HG03280 (cell line): ENCODE results near the gene FABP1.

Experiments
- ATAC-seq: cut with Tn5 transposase; IDR thresholded peaks from one replicate; pipeline ENCODE4 v1.9.1; 2021; ENCODE audit warnings: mild to moderate bottlenecking, moderate library complexity; ENCODE audit not compliant: unreplicated experiment

FABP1 gene

DNA sequence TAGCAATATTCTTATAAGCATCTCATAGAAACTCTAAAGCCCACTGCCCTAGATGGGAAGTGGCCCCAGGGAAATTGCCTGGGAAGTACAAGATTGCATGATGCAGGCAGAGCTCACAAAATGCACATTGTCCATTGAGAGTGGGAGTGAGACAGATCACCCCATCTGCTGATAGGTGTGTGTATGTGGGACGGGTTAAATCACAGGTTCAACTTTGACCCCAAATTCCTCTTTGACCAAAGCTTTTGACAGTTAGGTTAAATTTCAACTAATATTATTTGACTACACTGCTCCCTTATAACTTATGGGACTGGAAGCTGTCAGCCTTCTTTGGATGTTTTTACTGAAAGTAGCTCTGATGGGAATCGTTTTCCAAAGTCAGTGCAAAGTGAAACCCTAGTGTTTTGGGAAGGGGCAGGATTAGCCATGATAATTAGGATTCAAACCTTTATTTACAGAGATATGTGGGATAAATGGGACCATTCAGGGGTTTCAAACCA lies 11.4 kb upstream of the FABP1 start:
- no peak for ATAC-seq

- no peak for ATAC-seq
Measured at GRCh38 chr2:88137833-88138232, 10.0 kb upstream of the FABP1 start.

DNA sequence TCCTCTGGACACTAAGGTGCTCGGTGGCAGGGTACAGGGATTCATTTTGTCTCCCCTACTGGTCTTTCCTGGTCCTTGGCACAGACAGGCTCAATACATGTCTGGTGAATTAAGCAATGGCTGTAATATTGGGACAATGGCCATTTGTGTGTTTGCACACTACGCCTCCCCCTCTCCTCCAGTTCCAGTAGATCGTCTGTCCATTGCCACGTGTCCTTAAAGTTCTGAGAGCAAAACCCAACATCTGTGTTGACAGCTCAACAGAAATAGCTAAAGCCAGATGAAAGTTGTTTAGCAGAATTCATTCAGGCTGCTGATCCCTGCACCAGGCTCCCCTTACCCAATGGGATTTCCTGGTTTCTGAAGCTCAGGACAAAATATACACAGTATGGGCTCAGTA lies 9.0 kb upstream of the FABP1 start:
- ATAC-seq: no peak

DNA sequence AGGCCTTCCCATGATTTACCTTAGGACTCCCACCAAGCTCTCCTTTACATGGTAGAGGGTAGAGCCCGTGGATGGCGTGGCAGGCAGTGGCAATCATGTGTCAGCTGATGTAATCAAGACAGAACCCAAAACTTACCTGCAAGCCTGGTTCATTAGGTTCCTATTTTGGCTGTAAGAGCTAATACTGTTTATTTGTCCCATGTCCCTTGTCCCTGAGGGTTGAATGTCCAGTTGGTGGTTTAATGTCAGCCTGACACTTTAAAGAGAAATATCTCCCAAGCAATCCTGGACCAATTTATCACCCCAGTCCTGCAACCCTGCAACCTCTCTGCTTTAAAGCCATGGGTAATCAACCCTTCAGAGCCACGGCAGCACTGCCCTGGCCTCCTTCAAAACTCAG lies 6.0 kb upstream of the FABP1 start:
- no peak for ATAC-seq

DNA sequence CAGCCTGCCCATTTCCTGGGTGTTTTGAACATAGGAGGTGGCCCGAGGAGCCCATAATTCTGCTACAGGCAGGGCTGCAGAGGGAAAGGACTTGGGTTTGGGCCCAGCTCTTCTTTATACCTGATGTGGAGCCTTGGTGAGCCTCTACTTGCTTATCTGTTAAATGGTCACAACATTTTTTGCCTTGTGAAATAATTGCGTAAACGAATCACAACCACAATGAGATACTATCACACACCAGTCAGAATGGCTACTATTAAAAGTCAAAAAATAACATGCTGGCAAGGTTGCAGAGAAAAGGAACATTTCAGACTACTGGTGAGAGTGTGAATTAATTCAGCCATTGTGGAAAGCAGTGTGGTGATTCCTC lies 4.1 kb upstream of the FABP1 start:
- ATAC-seq: no peak

- ATAC-seq: no peak
Measured at GRCh38 chr2:88131201-88131998, 3.5 kb upstream of the FABP1 start.

DNA sequence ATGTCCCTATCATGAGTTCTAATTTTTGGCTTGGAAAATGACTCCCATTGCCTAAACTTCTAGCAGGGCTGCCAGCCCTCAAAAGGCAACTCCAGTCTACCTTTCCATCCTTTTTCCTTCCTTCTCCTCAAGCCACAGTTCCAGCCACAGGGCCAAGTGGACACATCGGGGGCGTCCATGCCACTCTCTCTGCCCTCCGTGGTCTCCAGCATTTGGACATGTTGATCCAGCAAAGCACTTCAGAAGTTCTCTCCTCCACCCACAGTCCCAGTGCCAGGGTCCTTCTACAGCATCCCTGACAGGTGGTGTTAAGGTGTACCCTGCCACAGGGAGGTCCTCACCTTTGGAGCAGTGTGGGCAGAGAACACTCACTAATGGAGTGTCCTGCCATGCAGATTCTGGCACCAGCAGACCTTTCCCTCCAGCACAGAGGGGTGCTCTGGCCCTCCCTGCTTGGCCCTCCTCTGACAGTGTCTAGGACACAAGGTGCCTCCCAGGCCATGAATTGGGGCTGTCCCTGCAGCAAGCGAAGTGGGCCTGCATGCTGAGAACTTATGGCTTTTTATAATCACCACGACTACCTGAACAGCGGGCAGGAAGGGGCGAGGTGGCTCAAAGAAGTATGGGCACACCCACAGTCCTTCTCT lies 1.6 kb upstream of the FABP1 start:
- ATAC-seq: no peak

DNA sequence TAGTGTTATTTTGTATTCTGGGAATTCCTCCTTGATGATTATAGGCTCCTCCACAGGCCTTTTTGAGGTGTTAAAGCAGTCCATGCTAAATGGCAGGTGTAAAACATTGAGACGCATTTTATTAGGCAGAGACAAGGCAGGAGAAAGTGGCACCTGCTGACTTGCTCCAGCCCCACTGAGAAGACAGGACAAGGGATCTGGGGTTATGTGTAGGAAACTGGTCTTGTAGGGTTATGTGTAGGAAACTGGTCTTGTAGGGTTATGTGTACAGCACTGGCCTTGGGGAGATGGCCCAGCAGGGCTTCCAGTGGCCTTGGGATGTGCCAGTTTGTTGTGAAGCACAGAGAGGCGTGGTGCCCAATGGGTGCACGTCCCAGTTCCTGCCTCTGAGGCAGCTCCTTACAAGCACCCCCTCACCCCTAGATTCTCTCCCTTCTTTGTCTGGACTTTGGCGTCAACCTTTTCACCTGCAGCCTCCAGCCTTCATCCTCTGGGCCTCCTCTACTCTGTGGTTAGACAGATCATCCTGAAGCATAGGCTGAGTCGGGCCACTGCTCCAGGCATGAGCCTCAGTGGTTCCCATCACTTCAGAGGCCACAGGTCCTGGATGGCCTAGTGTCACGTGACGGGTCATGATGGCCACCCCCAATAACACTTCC lies 921 bp upstream of the FABP1 start:
- ATAC-seq: no peak

- ATAC-seq: no peak
Measured at GRCh38 chr2:88127638-88127887, 299 bp downstream of the FABP1 start.

- no peak for ATAC-seq
Measured at GRCh38 chr2:88126772-88127637, 857 bp downstream of the FABP1 start.

DNA sequence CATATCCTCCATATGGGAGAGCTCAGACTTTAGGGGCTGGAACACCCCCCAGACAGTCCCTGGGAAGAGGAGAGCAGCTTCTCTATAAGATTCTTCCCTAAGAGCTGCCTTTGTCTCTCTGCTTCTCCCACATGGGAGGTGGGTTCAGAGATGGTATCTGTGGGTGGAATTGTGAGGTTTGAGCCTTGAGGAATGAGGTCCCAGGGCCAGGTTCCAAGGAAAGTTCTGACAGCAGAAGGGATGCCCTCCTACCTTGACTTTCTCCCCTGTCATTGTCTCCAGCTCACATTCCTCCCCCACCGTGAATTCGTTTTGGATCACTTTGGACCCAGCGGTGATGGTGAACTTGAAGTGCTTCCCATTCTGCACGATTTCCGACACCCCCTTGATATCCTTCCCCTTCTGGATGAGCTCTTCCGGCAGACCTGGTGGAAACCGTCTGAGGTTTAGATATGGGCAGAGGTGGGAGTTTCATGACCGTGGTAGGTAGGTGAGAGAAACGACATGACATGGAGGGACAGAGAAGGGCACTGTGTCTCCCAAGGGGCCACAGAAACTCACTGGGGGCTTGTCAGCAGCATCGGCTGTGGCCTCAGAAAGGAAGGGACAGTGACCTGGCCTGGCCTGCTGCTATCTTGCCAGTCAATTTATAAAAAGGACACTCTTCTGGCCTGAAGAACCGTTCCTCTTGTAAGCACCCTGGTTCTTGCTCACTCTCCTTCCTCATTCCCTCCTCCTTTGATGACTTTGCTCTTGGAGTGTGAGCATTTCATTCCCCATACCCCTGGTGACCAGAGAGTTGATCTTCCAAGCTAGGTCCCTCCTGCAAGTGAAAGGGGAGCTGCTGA lies 1.7 kb downstream of the FABP1 start:
- no peak for ATAC-seq

DNA sequence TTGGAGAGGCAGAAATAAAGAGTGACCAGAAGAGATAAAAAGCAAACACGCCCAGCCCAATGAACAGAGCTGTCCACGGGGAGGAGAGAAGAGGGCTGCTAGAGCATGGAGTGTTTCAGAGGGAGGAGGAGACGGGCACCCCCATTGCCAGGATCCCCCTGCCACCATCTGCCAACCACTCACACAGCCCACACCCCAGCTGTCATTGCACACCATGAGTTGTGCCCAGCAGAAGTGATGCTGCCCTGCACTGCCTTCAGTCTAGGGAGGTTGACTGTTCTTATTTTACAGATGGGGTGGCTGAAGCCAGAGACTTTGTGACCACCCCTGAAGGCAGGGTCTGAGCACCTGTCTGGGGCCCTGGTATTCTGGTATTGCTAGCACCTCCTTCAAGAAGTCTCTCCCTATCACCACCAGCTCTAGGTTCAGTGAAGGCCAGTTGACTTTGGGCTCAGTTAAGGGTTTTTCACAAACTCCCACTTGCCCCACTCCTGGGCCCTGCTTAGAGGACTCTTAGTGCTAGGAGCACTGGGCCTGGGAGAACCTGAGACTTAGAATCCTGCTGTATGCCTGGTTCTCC lies 2.4 kb downstream of the FABP1 start:
- ATAC-seq: no peak

- no peak for ATAC-seq
Measured at GRCh38 chr2:88123975-88124917, 3.6 kb downstream of the FABP1 start.

DNA sequence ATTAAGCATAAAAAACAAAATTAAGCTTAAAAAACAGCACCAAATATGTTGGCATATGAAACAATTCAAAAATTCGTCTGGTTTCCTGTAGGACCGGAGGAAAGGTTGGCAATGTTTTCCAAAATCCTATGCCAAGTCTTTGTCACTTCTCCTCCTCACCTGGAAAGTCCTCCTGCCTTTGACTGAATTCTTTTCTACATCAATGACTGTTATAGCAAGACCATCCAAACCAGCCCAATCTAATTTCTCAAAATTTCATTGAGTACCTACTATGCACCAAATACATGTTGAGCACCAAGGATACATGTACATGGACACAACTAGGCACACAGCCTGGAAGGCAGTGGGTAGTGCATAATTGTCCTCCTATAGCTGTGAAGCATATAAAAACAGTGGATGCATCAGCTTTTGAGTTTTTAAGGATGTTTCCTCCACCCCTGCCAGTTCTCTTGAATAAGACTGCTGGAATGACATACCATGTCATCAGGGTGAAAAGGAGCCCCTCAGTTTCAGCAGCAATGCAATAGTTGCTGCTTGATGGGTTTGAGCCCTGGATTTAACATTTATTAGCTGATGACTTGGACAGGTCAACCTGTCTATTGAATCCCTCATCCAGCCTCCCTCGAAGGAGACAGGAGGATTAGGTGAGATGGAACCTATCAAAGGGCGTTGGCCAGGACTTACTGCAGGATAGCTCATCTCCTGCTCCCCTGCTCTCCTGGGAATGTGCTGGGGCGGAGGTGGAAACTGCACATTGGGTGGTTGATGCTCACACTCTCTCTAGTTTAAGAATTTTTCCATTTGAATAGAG lies 4.5 kb downstream of the FABP1 start:
- ATAC-seq: no peak

- ATAC-seq: no peak
Measured at GRCh38 chr2:88122141-88122884, 5.5 kb downstream of the FABP1 start.

DNA sequence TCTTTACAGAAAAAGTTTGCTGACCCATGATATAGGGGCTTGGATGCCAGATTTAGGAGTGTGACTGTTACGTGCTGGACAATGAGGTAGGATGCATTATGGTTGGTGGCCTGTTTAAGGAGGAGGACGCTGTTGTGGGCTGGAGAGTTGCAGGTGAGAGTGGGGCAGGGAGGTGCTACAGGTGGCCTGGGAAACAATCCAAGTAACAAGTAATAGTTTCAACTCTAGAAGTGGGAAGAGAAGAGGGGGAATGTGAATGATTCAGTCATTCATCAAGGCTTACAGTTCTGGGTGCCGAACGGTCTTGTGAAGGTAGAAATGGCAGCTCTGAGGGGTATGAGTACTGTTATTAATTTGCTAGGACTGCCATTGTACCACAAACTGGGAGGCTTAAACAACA lies 6.2 kb downstream of the FABP1 start:
- no peak for ATAC-seq

DNA sequence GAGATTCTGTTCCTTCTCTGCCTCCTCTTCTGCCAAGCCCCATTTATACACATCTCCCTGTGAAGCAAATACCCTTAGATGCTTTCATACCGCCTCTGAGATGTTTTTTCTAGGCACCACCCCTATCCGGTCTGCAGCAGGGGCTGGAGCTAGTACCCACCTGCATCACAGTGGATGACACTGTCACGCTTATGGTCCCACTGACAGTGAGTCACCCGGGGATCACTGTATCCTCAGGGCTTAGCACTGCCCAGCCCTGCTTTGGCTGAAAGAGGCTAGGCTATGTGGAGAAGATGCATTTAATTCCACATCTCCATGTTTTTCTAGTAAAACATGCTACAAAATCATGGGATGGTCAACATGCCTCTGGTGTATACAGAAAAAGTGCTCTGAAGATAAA lies 9.9 kb downstream of the FABP1 start:
- ATAC-seq: no peak
